ENCODE results near the gene C6orf118.

The C6orf118 gene

GRCh38 chr6:165308926-165309731 lies at the start of gene C6orf118:
C6orf118 (minus strand) TSS chr6:165309605; CDS start chr6:165309586, 19 bp downstream.
- no peak for DNase-seq

- DNase-seq: no peak
Measured at GRCh38 chr6:165345700-165346099, 36.3 kb upstream of the C6orf118 start.

GRCh38 chr6:165340532-165340931 lies 31.1 kb upstream of the C6orf118 start:
- DNase-seq: no peak

GRCh38 chr6:165325609-165326008 lies 16.2 kb upstream of the C6orf118 start:
- no peak for DNase-seq

- DNase-seq: no peak
Measured at GRCh38 chr6:165321555-165322145, 12.2 kb upstream of the C6orf118 start.

DNA sequence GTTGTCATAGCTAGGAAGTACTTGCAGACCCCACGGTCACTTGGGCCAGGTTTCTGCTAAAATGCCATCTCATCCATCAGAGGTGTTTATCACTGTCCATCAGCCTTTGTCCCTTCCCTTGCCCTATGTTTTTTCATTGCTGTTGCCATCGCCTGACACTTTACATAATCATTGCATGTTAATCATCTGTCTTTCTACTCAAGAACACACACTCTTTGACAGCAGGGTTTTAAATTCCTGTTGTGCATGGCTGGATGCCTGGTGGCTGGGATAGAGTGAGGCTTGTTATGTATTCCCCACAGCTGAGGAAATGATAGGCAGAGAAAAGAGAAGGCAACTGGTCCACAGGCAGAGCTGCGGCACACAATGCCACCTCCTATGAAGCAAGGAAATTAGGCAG lies 11.7 kb upstream of the C6orf118 start:
- DNase-seq: no peak

- no peak for DNase-seq
Measured at GRCh38 chr6:165317723-165318122, 8.3 kb upstream of the C6orf118 start.

DNA sequence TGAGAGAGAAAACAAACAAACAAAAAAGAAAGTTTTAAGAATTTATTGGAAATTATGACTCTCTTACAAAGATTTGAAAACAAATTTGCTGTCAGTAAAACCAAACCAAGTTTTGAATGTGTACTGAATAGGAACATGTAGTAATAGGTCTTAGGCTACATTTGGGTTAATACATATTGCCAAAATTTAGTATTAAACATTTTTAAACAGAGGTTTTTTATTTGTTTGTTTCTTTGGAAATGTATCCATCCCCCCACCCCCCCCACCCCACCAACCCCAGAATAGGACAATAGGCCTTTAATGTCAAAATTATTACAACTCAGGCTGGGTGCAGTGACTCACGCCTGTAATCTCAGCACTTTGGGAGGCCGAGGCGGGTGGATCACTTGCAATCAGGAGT lies 2.5 kb downstream of the C6orf118 start:
- no peak for DNase-seq

DNA sequence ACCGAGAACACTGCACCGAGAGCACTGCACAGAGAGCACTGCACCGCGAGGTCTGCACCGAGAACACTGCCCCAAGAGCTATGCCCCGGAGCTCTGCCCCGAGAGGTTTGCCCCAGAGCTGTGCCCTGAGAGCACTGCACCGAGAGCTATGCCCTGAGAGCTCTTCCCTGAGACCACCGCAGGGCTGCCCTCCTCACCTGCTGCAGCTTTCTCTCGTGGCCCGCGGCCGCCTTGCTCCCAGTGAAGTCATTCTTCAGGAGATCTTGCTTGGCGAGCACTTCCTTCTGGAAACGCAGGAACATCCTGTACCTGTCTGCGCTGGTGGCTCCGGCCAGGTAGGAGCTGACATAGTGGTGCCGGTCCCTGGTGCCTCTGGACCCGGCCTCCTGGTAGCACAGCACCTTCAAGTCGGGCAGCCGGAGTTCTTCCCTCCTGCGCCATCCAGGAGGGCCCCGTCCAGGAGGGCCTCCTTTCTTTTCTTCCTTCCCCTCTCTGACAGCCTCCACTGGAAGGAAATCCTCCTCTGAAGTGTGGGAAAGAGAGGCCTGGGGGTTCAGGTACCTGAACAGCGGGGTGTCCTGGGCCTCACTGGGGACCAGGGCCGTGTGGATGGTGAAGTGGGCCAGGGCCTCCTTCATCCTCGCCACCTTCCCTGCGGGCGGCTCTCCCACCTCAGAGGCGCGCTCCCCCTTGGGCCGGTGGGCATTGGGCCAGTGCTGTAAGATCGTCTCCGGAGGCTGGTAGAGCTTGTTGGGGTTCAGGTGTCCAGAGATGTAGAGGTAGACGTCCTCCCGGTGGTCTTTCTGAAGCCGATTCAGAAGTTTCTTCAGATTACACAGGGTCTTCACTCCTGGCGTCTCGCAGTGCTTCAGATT lies 7.8 kb downstream of the C6orf118 start:
- DNase-seq: no peak

- no peak for DNase-seq
Measured at GRCh38 chr6:165300422-165300936, 8.9 kb downstream of the C6orf118 start.

DNA sequence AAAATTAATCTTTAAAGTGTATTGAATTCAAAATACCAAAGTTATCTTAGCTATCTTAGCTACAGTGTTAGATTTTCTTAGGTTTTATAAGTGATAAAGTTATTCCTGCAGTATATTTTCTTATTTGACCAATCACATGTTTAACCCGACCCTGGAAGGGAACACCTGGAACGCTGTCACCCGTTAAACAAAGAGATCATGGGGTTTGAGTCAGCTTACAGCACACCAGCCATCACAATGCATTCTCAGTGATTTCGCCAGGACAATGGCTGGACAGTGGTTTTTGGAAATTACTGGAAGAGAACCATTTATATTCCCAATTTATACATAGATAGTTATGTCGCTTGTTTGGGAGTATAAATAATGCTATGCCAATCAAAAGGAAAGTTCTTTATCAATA lies 10.5 kb downstream of the C6orf118 start:
- DNase-seq: no peak

DNA sequence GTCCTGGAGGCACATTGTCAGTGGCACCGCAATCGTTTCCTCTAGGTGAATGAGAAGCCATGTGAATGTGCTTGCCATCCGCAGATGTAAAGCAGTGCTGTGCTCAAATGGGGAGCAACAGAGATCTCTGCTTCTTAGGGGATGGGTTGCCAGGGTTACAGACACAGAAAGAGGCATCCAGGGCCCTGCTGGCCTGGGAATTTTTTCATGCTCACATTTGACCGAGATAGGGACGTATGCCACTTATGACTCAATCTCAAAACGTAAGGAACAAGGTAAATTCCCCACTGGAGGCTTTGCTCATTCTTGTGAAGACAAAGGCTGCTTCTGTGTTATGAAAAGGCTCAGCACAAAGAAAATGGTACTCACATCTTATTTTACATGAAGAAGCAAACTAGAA lies 11.0 kb downstream of the C6orf118 start:
- DNase-seq: no peak

DNA sequence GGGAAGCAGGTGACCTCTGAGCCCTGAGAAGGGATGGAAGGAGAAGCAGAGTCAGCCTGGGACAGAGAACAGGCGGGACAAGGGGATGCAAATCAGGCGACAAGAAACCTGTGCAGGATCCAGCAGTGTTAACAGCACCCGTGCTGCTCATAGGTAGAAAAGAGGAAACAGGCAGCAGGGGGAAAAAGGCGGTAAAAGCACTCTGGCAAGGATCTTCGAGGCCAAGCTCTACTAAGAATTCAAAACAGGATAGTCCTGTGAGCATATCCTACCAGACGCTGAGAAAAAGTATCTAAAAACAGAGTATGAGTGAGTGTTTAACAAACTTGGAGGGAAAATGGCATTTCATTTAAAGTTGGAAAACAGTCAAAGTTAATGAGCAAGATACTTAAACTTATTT lies 16.7 kb downstream of the C6orf118 start:
- DNase-seq: no peak

GRCh38 chr6:165274611-165275010 lies 34.8 kb downstream of the C6orf118 start:
- no peak for DNase-seq

DNA sequence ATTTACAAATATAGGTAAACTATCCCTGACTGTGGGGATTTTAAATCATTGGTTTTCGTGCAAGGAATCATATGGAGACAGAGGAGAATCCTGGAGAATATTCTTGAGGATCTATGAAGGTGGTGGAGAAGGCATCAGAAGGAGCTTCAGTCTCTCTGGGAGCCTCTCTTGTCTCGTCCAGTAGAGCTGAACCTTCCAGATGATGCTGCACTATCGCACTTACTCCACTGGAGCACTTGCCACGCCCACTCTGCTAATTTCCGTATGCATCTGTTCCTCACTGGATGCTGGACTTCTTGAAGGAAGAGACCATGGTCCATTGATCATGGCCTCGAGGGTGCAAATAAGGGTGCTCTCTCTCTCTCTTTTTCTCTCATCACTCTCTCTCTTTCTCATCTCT lies 36.8 kb downstream of the C6orf118 start:
- DNase-seq: no peak

- no peak for DNase-seq
Measured at GRCh38 chr6:165268987-165269386, 40.4 kb downstream of the C6orf118 start.

GRCh38 chr6:165266621-165267020 lies 42.8 kb downstream of the C6orf118 start:
- DNase-seq: no peak

DNA sequence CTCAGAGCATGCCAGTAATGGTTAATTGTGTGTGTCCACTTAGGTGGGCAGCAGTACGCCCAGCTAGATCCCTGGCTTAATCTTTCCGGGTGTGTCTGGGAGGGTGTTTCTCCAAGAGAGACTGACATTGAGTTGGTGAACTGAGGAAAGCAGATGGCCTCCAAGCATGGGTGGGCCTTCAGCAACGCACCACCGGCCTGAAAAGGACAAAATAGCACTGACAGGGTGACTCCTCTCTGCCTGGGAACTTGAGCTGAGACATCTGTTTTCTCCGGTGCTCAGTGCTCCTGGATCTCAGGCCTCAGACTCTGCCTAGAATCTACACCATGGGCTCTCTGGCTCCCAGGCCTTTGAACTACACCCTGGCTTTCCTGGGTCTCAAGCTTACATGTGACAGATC lies 43.2 kb downstream of the C6orf118 start:
- DNase-seq: no peak

DNA sequence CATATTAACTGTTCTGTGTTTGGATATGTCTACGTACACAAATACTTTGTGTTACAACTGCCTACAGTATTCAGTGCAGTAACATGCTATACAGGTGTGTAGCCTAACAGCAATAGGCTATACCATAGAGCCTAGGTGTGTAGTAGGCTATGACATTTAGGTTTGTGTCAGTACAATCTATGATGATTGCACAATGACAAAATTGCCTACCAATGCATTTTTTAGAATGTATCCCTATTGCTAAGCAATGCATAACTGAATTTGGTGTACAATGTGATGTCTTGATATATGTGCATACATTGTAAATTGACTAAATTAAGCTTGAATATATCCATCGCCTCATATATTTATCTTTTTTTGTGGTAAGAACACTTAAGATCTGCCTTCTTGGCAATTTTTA lies 48.9 kb downstream of the C6orf118 start:
- DNase-seq: no peak

DNA sequence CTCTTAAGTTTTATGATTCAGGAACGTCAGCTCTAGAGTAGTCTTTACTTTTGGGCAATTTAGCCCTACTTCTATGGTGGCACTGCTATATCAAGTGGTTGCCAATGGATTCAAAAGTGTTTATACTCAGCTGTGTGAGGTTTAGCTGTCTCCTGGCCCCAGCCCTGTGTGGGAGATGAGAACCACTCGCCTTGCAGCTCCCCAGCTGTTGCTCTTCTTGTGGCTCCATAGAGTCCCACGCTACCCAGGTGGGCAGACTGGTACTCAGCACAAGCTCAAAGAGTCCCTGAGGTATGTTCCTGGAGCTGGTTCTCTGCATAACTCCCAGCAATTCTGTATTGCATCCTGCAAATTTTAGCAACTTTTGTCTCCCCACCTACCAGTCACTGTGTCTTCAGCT lies 59.6 kb downstream of the C6orf118 start:
- DNase-seq: no peak

- no peak for DNase-seq
Measured at GRCh38 chr6:165245701-165246100, 63.7 kb downstream of the C6orf118 start.

DNA sequence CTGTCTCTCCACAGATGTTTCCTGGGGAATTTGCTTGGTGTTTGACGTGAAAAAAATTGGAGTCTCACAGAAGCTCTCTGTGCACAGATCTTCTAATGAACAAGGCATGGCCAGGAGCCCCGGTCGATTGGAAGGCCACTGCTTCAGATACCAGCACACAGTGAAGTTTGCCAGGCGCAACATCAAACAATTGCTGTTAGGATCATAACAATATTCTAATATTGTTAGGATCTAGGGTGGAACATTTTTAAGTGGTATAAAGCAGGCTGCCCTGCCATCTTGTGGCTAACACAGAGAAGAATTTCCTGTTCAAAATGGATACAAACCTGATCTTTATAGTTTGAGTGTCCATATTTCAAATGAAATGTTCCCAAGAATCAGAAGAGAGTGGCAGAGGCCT lies 64.1 kb downstream of the C6orf118 start:
- DNase-seq: no peak

DNA sequence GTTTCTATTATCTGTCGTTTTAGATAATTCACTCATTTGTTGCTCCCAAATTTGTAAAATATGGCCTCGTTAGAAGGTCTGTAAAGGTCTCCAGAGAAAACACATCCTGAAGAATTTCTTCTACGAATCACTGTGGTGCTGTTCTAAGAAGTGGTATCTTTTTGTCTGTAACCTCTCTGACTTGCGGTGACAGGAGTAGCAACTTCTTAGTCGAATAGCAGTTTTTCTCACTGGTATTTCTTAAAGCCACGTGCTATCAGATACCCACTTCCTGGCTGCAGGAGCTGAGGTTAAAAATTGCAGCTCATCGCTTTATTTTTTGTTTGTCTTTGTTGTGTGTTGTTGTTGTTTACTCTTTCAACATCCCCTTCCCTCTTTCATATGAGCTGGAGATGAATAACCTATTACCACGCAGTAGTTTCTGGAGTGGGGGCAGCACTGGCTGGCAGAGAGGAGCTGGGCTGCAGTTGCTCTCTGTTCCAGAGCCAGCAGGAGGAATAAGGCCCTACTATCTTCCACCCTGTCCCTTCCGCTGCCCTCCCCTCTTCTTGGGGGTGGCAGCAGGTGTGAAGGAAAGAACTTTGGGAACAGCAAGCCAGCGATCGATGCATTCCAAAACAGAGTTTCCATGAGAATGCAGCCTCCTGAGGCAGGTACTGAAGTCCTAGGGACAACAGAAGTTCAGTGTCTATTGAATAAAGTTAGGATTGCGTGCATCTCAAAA lies 64.7 kb downstream of the C6orf118 start:
- DNase-seq: no peak

Data from GOT3 (cell line).